NCI-H510A treated with DMSO at 0.1 percent for 48 hours (cell line): Measurements from ENCODE around the gene PGRMC2.

Experiments
- DNase-seq: peaks from one replicate; lab custom pipeline; 2025; lab: John Stamatoyannopoulos, UW

The PGRMC2 gene

DNA sequence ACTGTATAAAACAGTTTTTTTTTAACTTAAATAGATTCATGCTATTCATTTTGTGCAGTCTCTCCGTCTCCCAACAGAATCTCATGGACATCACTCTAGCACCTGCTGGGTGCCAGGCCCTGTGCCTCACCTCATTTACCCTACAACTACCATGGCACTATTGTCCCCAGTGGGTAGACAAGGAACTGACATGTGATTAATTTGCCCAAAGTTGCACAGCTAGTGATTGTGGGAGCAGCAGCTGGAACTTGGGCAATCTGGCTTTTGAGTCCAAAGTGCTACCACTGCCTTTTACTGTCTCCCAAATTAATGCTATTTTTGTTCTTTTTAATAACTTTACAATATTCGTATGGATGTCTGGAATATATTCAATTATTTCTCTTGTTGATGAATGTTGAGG is 11.2 kb upstream of the PGRMC2 start:
- no peak for DNase-seq

DNA sequence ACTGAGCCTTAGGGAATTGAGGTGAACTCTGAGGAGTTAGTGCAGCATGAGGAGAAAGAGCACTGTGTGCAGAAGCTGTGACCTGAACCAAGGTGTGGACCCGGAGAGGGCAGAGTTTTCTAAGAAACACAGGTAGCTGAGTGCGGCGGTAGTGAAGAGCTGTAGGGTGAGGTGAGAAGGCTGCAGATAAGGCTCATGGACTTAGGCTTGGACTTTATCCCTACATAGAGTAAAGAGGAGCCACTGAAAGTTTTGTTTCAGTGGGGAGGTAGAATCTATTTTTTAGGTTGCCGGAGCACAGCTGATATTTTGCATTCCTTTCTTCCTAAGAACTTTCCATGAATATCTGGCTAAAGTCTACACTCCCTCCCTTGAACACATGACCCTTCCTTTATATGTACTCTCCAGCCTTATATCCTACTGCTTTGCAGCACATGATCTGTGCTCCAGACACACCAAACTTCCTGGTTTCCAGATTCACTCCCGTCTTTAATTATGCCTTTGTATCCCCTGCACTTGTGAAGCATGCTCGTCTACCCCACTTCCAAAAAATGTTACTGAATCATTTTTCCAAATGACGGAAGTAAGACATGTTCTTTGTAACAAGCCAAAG is 10.6 kb upstream of the PGRMC2 start:
- no peak for DNase-seq

DNA sequence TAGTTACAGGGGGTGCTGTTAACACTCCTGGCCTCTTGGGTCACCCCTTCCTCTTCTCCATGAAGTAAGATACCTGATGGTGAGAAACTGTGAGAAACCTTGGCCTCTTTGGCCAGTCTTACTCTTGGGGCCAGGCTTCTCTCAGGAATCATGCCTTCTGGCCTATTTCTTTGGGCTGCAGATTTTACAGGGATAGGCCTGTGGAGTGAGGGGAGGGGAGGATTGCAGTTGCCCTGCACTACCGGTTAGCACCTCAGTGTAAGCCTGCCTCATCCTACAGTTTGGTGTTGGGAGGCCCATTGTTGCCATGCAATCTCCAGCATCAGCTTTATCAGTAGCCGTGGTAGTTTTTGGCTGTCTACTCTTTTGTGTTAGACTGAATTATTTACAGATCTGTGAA is 7.6 kb upstream of the PGRMC2 start:
- DNase-seq: no peak

DNA sequence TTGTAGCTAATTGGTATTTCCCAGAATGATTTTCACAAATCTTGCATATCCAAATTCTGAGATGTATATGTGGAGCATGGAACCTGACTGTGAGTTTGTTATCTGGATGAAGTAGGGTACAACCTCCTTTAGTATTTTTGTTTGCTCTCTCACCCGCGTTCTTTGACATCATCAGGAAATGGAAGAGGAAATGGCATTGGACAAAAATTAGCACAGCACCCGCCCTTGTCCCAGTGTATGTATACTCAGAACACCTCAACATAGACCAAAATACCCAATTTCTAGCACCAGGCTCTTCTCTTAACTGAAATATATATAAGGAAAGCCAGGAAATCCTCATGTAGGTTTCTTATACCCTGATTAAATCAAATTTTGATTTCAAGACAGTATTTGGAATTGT is 6.9 kb upstream of the PGRMC2 start:
- no peak for DNase-seq

DNA sequence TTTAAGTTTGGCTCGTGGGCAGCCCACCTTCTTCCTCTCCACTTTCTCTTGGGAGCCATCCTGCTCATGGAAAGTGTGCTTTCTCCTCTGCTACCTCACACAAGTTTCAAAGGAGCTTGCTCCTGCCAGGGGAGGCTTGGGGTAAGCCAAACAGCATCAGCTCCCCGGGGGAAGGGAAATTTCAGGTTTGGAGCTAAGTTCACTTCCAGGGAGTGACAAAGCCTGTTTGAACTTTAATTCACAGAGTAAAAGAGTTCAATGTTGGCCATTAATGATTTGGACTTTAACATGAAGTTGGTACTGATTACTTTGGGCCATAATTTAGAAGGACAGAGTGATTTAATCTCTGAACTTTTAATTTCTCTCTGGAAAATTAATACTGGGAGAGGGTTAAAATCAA is 4.7 kb upstream of the PGRMC2 start:
- DNase-seq: no peak

DNA sequence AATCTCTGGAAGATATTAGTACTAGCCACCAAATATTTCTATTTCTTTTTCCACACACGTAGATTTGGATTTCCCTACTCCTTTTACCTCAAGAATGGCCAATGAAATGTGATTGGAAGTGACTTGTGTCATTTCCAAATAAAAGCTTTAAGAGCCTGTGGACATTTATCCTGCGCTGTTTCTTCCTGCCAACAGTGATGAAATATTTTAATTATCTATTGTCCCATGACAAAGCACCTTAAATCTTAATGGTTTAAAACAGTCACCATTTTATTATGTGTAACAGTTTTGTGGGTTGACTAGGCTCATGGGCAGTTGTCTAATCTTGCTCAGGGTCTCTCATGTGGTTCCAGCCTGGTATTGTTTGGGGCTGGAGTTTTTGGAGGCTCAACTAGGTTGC is 3.5 kb upstream of the PGRMC2 start:
- DNase-seq: no peak

DNA sequence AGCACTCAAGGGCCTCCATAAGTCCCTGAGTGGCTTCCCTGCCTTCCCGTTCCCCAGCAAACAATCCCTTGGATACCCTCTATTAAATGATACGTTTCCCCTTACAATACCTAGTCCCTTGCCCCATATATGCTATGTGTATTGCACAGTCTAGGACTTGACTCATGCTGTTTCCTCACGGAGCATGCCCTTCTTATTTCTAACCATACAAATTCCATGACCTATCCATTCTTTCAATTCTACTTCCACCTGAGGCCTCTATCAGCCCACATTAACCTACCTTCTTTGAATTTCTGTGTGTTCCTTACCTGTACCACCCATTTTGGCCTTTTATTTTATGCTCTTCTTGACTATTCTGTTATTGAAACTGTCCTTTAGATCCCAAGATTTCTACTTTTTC is 2.9 kb upstream of the PGRMC2 start:
- no peak for DNase-seq

DNA sequence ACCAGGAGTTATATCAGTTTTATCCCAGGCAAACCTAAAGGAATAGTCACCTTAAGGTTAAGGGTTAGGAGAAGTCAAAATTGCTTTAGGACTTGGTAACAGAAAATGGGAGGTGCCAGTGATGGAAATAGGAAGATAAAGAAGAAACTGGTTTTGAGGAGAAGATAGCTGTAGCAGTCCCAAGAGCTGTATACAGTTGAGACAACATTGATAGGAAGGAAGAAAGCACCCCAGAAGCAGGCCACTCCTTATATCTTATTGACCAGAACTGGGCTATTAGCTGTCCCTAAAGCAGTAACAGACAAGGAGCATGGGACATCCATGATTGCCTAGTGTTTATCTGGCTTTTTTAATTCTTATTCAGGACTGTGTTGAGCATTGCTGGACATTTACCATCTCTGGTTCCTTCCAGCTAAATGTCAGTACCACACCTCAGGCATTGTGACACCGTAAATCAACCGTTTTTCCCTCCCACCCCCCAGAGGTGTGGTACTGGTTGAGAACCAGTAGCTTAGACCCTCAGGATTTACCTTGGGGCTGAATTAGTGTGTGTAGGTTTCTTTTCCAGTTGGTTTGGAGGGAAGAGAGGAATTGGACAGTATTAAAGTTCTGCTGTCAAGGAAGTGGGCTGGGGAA is 2.0 kb upstream of the PGRMC2 start:
- DNase-seq: no peak

DNA sequence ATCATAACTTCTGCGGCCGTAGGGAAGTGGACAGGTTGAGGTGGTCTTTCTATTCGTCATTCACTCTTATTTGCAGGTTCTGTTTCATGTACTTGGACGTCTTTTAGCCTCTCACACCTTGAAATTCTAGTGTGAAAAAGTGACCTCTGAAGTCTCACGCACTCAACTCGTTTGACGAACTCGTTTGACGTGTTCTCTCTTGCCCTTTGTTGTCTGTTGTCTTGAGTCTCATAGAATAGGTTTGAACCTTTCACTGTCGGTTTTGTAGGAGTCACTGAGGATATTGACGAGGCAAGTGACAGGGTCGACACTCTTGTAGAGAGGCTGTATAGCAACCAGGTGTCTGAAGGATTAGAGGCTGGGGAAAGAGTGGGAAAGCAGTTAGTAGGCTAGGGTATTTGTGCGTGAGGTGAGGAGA is 1.1 kb upstream of the PGRMC2 start:
- DNase-seq: peak; percentile 45

DNA sequence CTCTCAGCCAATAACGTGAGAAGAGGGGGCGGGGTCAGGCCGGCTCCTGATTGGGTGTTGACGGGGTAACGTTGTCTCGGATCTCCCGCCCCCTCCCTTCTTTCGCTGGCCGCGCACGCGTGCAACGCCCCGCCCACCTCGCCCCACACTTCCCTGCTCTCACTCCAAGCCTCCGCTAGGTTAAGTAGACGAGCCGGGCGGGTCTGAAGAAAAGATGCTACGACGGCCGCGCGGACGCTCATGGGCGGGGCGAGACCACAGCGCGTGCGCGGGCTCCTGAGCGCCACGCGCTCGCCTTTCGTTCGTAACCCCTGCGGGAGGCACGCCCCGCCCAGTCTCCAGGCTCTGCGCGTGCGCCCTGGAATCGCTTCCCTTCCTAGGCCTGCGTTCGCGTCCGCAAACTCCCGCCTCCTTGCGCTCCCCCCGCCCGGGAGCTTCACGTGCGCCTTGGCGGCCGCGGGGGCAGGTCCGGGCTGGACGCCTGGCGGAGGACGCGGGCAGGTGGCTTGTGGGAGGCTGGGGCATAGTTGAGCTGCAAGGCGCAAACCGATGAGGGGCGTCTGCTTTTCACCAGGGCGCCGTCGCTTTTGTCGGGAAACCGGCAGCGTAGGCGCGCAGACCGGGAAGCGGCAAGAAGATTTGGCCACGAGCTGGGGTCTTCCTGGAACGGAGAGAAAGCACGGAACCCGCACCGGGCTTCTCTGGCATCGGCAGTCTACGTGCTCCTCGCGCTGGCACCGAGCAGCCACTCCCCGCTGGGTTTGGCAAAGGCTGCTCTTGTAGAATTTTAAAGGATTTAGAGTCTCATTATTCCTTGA is 467 bp upstream of the PGRMC2 start:
- peak; percentile 98 for DNase-seq

DNA sequence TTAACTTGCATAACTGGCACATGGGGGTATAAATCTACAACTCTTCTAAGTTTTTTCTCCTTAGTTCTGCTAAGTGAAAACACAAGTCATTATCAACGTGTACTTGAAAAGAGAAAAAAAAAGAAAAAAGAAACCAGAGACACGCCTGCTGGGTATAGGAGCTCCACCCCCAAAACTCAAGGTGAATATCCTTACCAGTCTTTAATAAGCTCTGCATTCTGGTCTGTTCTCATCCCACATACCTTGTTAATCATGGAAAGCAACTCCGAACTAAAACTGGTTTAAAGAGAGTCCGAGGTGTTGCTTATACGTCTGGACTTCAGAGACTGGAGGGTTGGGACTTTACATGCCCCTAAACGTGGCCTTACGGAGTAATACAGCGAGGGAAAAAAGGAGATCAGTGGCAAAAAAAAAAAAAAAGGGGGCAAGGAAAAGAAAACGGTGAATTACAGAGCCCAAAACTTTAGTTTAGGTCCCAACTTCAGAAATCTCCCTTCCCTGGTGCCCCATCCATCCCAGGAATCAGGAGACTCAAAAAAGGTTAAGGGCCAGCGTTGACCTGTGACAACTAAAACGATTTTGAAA is 1.0 kb downstream of the PGRMC2 start:
- DNase-seq: peak; percentile 38

DNA sequence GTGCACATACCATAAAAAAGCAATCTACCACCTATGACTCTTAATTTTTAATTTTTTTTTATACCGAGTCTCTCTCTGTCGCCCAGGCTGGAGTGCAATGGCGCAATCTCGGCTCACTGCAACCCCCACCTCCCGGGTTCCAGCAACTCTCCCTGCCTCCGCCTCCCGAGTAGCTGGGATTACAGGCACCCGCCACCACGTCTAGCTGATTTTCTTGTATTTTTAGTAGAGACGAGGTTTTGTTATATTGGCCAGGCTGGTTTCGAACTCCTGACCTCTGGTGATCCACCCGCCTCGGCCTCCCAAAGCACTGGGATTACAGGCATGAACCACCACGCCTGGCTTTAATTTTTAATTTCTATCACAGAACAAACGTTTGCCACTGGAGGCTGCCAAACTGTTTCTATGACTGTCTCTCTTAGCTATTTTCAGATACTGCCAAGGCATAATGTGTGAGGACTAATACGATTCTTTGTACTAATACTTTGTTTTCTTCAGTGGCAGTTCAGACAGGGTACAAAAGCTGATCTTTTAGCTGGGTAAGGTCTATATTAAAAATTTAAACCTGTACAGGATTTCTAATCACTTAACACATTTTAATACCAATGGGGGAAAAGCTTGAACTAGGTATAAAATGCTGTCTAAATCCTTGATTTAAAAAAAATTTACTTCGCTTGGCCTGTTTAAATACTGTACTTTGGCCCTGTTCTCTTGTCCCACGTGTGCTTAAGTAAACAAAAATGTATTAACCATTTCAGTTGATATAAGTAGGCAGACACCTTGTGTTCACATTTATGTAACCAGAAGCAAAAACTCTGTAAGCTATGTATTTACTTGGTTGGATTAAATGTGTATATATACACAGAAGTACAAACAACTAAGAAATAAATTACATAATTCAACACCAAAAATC is 2.3 kb downstream of the PGRMC2 start:
- no peak for DNase-seq

DNA sequence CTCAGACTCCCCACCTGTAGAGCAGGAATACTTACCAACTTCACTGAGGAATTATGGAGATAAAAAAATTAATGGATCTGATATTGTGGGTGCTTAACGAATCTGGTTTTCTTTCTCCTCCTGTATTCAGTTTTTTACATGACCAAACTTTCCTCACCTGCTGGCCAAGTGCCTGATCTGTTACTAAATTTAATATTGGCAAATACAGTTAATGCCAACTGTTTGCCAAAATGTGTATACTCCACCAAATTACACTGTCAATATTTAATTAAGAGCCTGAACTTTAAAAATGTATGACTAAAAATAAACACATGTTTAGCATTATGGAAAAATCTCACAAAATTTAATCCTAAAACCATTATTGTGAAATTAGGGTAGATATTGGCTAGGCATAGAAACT is 3.3 kb downstream of the PGRMC2 start:
- no peak for DNase-seq

DNA sequence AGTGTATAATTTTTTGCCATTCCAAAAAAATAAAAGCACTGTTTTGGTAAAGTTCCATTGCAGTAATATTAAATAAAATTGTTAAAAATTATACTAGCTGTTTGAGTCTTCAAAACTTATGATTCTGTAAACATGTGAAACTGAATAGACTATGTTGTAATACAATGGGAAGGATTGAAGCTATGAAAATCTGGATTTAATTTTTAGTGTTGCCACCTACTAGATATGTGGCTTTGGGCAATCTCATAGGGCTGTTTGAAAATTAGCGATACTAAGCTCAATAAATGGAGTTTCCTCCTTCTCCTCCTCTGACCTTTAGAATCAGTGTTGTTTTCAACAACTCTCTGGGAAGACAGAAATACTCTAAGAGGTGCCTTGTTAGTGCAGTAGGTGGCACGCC is 4.5 kb downstream of the PGRMC2 start:
- DNase-seq: no peak

DNA sequence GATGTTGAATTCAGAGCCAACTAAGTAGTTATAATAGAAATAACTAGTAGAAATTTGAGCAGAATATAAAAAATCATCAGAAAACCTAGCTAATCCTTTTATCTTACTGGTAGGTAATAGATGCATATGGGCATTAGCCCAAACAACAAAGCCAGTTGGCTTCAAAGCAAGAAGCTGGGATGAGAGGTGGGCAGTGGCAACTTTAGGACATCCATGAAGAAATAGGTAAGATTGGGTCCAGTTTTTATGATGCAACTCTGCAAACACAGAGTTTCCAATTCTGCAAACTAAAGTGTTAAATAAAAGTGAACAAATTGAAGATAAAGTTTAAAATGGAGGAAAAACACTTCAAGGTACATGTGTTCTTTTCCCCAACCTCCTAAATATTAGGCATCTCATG is 5.1 kb downstream of the PGRMC2 start:
- no peak for DNase-seq

DNA sequence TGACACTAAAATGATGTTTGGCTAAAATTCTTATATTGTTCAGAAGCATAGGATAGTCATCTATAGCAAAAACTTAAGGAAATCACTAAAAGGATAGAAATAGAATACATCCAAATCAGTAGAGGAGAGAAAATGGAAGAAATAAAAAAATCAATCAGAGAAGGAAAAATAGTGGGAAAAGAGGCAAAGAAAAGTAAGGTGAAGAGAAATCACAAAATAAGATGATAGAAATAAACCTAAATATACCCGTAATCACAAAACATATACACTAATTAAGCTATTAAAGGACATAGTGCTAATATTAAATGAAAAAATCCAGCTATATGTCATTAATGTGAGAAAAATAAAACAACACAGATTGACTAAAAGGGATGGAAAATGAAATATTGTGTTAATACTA is 6.3 kb downstream of the PGRMC2 start:
- no peak for DNase-seq

DNA sequence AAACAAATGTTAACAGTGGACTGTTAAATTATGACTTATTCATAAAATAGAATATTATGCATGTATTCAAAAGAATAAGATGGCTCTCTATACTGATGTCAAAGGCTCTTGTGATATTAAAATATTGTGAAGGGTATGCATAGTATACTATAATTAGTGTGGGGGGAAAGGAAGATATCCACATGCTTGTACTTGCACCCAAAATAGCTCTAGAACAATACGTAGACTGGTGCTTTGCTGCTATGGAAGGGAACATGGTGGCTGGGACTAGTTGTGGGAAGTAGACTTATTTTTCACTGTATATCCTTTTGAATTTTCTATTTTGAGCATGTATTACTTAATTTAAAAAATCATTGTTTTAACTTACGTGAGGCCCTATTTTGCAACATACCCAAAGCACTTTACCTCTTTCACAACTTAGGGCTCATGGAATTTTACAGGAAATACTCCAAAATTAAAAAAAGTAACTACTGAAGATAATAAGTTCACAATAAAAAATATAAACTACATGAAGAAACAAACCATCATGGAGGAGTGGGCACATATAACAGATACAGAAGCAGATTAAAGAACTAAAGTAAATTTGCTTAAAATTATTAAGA is 7.9 kb downstream of the PGRMC2 start:
- no peak for DNase-seq

DNA sequence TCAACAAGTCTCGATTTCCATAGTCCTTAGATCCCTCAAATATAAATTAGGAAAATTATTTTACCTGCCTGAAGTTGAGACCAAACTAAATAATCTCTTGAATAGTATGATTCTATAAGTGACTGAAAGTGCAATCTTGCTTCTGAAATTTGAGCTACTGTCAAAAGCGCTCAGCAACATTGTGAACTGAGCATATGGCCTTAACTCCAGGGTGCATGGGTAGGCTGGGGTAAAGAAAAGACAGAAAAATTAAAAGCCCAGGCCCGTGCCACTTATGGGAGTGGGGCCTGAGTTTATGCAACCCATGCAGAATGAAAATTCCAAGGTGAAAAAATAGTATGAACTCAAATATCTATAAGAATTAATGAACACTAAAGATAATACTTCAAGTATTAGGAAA is 9.8 kb downstream of the PGRMC2 start:
- DNase-seq: no peak

DNA sequence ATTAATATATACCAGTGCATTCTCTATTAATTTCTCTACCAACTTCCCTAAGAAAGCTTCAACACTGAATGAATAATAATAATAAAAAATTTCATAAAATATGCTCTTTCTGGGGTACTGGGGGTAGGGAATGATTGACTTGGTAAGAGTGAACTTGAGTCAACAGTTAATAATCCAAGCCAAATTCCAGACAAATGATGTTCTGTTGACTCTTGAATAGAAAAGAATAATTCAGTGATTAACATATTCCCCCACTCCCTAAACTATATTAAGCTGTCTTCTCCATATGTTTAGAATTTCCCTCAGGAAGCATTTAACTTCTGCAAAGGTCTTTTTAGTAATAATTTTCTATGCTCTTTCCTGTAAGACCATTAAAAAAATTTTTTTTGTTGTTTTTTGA is 12.3 kb downstream of the PGRMC2 start:
- no peak for DNase-seq

DNA sequence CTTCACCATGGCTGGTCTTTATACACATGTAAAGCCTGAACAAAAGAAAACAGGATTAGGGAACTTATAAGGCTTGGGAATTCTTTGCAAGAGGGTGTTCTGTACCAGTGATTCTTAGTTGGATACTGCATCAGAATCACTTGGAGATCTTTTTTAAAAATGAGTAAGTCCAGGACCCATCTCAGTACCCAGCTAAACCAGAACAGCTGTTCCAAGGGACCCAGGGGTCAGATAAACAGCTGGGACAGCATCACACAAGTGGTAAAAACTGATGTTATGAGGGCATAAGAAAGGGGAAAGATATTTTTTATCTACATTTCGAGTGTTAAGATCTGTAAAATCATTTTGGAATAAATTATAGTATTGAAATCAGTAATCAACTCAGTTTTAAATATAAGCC is 16.1 kb downstream of the PGRMC2 start:
- DNase-seq: no peak

DNA sequence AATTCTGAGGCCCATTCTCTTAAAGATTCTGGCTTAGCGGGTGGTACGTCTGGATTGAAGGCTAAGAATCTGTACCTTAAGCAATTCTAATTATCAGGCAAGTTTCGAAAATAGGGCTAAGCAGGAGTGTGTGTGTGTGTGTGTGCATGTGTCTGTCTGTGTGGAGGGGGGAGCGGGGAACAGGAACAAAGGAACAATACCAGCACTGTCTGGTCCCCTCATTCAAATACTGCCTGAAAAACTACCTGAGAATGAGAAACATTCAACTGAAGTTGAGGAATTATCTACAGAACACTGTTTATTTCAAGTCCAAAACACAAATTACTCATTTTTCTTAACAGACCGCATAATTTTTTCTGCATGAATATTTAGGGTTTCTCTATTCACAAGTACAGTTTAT is 18.6 kb downstream of the PGRMC2 start:
- no peak for DNase-seq

DNA sequence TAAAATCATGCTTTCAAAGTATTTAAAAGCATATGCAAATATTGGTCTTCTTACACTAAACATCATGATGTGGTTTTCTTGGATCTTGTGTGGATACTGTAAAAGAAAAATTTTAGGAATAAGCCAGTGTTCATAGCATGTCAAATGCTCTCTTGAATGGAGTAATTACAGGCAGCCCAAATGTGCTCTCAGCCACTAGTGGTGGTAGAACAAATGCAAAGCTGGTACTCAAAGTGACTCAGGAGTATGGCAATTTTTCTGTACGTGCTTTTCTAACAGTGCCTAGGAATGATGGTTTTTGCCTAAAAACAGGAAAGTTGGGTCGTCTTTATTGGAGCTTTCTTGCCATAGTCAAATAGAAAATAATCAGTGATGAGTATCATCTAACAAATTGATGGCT is 19.9 kb downstream of the PGRMC2 start:
- DNase-seq: no peak
